ENCODE results near the gene PCP2.

- TF ChIP-seq CTCF (IDR thresholded peaks at IDR 0.05) (no peak), POLR2A (IDR thresholded peaks at IDR 0.05) (no peak), POLR2AphosphoS5 (IDR thresholded peaks at IDR 0.05; ENCODE audit: insufficient read depth in 1 of 2, low read depth in 1 of 2) (no peak)
Observed at GRCh38 chr19:7590256-7590655, 43.3 kb downstream of the PCP2 start.

Measured in vagina (tissue), 2 donors.